ENCODE results near the gene HRH1. TPM values are rescaled to one million over a fixed set of nuclear protein-coding genes. Genes with fewer than 3 reads are reported as not detected.

The HRH1 gene, protein sequence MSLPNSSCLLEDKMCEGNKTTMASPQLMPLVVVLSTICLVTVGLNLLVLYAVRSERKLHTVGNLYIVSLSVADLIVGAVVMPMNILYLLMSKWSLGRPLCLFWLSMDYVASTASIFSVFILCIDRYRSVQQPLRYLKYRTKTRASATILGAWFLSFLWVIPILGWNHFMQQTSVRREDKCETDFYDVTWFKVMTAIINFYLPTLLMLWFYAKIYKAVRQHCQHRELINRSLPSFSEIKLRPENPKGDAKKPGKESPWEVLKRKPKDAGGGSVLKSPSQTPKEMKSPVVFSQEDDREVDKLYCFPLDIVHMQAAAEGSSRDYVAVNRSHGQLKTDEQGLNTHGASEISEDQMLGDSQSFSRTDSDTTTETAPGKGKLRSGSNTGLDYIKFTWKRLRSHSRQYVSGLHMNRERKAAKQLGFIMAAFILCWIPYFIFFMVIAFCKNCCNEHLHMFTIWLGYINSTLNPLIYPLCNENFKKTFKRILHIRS
- 13.9 and 15.3 TPM in 2 replicates for total RNA-seq

DNA sequence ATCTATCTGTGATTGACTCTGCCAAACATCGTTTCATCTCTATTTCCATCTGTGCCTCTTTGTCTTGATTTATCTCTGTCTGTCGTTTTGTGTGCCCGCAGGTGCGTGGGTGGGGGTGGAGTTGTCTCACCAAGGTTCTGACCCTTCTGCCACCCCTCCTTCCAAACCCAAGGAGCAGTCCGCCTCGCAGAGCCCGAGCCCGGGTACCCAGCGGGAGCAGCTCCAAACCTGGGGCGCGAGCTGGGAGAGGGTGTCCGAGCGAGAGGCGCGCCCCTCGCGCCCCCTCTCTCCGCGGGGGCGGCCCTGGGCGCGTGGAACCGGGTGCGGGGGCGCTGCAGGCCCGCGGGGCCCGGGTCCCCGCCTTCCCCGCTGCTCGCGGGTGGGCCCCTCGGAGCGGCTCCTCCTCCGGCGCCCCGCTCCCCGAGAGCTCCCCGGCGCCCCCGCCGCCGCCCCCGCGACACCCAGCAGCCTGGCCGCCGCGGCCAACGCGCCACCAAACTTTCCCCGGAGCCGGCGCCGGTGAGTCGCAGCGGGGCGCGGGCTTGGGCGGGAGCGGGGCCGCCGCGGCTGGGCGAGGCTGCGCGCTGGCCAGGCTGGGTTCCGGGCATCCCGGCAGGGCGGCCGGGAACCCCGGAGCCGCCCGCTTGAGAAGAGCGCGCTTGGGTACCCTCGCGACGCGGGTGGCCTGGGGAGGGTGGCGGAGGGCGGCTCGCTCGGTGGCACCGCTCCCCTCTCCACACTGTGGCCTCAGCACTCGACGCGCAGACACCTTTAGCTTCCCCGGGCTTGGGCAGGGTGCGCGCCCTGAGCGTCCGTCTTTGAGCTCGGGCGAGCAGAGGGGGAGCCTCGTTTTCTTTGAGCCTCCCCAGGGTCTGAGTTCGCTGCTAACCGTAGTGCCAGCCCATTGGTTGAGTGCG is at the start of gene HRH1:
HRH1 (plus strand) TSS at position 458 of the 917 bp plus-strand sequence. CDS start 104,545 bp downstream, outside the sequence.

GRCh38 chr3:11271986-11272904 is 118.0 kb downstream of the HRH1 start, which contains the start of gene ATG7:
TSS of gene ATG7 (plus strand) at chr3:11272397. CDS start at chr3:11298696, 26,299 bp downstream.

Other genes with a start within 250 kb of the HRH1 start
- gene SLC6A1, start 161.7 kb upstream of the HRH1 start, total RNA-seq, result under 0.01 TPM in 1 of 2 replicates, not detected in the other
- gene ATG7, start 117.9 kb downstream of the HRH1 start, total RNA-seq, result 48.2 and 58.1 TPM in 2 replicates